ENCODE measurements around the gene UBN2.

DNA sequence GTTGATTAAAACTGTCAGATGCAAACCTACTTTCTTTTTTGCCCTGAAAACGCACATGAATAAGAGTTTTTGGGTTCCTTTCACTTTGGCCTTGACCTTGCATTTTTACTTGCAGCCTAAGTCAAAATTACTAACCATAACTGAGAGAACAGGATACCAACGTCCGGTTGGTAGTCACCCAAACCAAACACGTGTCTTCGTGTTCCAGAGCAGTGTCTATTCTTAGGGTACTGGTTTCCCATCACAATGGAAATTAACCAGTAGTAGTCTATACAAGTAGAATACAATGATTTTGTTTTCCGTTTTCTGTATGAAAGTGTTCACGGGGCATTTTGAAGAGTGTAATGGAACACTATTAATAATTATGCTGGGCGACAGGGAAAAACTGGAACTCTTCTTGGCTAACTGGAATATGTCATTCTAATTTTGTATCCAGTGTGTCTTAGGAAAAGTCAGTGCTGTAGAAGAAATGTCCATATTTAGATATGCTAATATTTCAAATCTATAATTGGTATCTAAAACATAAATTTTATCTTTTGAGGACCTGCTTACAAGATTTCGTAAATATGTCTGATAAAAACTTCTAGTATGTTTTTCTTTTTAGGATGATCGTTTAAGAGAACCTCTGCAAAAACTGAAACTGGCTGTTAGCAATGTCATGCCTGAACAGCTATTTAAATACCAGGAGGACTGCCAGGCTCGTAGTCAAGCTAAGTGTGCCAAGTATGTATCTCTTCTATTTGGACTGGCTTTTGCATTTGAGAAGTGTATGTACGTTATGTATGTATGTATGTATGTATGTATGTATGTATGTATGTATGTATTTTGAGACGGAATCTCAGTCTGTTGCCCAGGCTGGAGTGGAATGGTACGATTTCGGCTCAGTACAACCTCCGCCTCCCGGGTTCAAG is 40.9 kb downstream of the UBN2 start:
- TF ChIP-seq, protein P1, sequence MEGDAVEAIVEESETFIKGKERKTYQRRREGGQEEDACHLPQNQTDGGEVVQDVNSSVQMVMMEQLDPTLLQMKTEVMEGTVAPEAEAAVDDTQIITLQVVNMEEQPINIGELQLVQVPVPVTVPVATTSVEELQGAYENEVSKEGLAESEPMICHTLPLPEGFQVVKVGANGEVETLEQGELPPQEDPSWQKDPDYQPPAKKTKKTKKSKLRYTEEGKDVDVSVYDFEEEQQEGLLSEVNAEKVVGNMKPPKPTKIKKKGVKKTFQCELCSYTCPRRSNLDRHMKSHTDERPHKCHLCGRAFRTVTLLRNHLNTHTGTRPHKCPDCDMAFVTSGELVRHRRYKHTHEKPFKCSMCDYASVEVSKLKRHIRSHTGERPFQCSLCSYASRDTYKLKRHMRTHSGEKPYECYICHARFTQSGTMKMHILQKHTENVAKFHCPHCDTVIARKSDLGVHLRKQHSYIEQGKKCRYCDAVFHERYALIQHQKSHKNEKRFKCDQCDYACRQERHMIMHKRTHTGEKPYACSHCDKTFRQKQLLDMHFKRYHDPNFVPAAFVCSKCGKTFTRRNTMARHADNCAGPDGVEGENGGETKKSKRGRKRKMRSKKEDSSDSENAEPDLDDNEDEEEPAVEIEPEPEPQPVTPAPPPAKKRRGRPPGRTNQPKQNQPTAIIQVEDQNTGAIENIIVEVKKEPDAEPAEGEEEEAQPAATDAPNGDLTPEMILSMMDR (IDR thresholded peaks at IDR 0.05; ENCODE audit: low read length): no peak
- no peak for TF ChIP-seq EZH2 (IDR thresholded peaks at IDR 0.05; ENCODE audit: borderline replicate concordance, low read length)

All from OCI-LY1 (cell line).